ENCODE results near the gene MACF1.

The MACF1 gene

GRCh38 chr1:39415553-39415952, 211.1 kb downstream of the MACF1 start:
- no peak for TF ChIP-seq CTCF (IDR thresholded peaks at IDR 0.05; ENCODE audit: insufficient read depth, low read length, poor library complexity, severe bottlenecking)

GRCh38 chr1:39416609-39417008, 212.1 kb downstream of the MACF1 start:
- Histone ChIP-seq H3K36me3 (ENCODE audit: control insufficient read depth, insufficient read depth, low read length) (peaks cover 9% of the 10 kb centered on the region), H3K4me3 (replicated peaks; ENCODE audit: low read depth, low read length) (no peak overlapping the region), H3K27me3 (replicated peaks; ENCODE audit: control insufficient read depth, insufficient read depth, low read length) (no peaks in the 10 kb centered on the region)
- DNase-seq (ENCODE audit: extremely low read depth, insufficient read length): no peak
- no peak for TF ChIP-seq CTCF (IDR thresholded peaks at IDR 0.05; ENCODE audit: insufficient read depth, low read length, poor library complexity, severe bottlenecking)

More at GRCh38 chr1:39415553-39415952, 211.1 kb downstream of the MACF1 start:
- Histone ChIP-seq H3K4me3 (replicated peaks; ENCODE audit: low read depth, low read length) (no peak overlapping the region), H3K27me3 (replicated peaks; ENCODE audit: control insufficient read depth, insufficient read depth, low read length) (no peaks in the 10 kb centered on the region), H3K36me3 (ENCODE audit: control insufficient read depth, insufficient read depth, low read length) (peaks cover 9% of the 10 kb centered on the region)
- DNase-seq (ENCODE audit: extremely low read depth, insufficient read length): no peak

GRCh38 chr1:39418236-39418635, 213.7 kb downstream of the MACF1 start:
- Histone ChIP-seq H3K4me3 (replicated peaks; ENCODE audit: low read depth, low read length) (no peak overlapping the region), H3K27me3 (replicated peaks; ENCODE audit: control insufficient read depth, insufficient read depth, low read length) (no peaks in the 10 kb centered on the region), H3K36me3 (ENCODE audit: control insufficient read depth, insufficient read depth, low read length) (peaks cover 6% of the 10 kb centered on the region)
- no peak for TF ChIP-seq CTCF (IDR thresholded peaks at IDR 0.05; ENCODE audit: insufficient read depth, low read length, poor library complexity, severe bottlenecking)
- DNase-seq (ENCODE audit: extremely low read depth, insufficient read length): no peak

- Histone ChIP-seq H3K36me3 (ENCODE audit: control insufficient read depth, insufficient read depth, low read length) (peaks cover 3% of the 10 kb centered on the region), H3K4me3 (replicated peaks; ENCODE audit: low read depth, low read length) (no peak overlapping the region), H3K27me3 (replicated peaks; ENCODE audit: control insufficient read depth, insufficient read depth, low read length) (no peaks in the 10 kb centered on the region)
- no peak for DNase-seq (ENCODE audit: extremely low read depth, insufficient read length)
- no peak for TF ChIP-seq CTCF (IDR thresholded peaks at IDR 0.05; ENCODE audit: insufficient read depth, low read length, poor library complexity, severe bottlenecking)
Observed at GRCh38 chr1:39420493-39420892, 216.0 kb downstream of the MACF1 start.

- DNase-seq (ENCODE audit: extremely low read depth, insufficient read length): no peak
- H3K4me3 ChIP-seq (replicated peaks; ENCODE audit: low read depth, low read length): no peak overlapping the region
- no peak for TF ChIP-seq CTCF (IDR thresholded peaks at IDR 0.05; ENCODE audit: insufficient read depth, low read length, poor library complexity, severe bottlenecking)
- peaks cover 1% of the 10 kb centered on the region for H3K36me3 ChIP-seq (ENCODE audit: control insufficient read depth, insufficient read depth, low read length)
- H3K27me3 ChIP-seq (replicated peaks; ENCODE audit: control insufficient read depth, insufficient read depth, low read length): no peaks in the 10 kb centered on the region
Observed at GRCh38 chr1:39422614-39423013, 218.1 kb downstream of the MACF1 start.

- DNase-seq (ENCODE audit: extremely low read depth, insufficient read length): no peak
- Histone ChIP-seq H3K4me3 (replicated peaks; ENCODE audit: low read depth, low read length) (no peak overlapping the region), H3K27me3 (replicated peaks; ENCODE audit: control insufficient read depth, insufficient read depth, low read length) (no peaks in the 10 kb centered on the region), H3K36me3 (ENCODE audit: control insufficient read depth, insufficient read depth, low read length) (peaks cover 6% of the 10 kb centered on the region)
- TF ChIP-seq CTCF (IDR thresholded peaks at IDR 0.05; ENCODE audit: insufficient read depth, low read length, poor library complexity, severe bottlenecking): no peak
Observed at GRCh38 chr1:39425151-39425550, 220.7 kb downstream of the MACF1 start.

Data from GM06990 (cell line).